Fibroblast of skin of left quadriceps (primary cell): ENCODE data around the gene VMP1.

Experiments used
- DNase-seq, 2 experiments: peaks; one replicate each; pipeline ENCODE4 v3.0.0-alpha.2; 2013; ENCODE audit warnings: low read depth in 2 of 2

The VMP1 gene

GRCh38 chr17:59707149-59707970 is at the start of gene VMP1, which contains the start of gene PTRH2:
TSS of gene VMP1 (plus strand) at chr17:59707654. CDS start at chr17:59731447, 23,793 bp downstream.
TSS of gene PTRH2 (minus strand) at chr17:59707430. CDS start at chr17:59697978, 9,452 bp downstream.
- DNase-seq, result peak; percentile 99

DNA sequence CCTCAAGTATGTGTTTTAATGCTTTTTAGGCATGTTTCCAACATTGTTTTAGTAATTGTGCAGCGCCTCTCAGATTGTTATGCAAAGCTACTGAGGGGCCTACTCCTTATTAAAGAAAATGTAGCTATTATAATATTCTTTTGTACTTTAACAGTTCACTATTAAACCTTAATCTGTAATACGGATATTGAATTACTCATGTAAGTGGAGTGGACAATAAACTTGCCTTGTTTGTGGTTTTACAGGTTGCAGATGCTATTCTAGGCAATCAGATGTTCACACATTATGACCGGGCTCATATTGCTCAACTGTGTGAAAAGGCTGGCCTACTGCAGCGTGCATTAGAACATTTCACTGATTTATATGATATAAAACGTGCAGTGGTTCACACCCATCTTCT is 41.2 kb upstream of the VMP1 start:
- no peak for DNase-seq

DNA sequence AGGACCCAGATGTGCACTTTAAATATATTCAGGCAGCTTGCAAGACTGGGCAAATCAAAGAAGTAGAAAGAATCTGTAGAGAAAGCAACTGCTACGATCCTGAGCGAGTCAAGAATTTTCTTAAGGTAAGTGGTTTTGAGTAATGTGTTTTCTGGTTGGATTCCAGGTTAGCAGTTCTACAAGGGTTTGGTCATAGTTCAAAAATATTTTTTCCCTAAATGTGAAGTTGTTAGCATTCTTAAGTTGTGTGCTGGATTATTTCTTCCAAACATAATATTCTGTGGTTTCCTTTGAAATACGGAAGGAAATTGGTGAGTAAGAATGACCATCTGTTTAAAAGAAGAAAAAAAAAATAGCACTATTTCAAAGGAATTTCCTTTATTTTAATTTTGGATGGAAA is 38.6 kb upstream of the VMP1 start:
- peak; percentile 88 to 91 for DNase-seq

DNA sequence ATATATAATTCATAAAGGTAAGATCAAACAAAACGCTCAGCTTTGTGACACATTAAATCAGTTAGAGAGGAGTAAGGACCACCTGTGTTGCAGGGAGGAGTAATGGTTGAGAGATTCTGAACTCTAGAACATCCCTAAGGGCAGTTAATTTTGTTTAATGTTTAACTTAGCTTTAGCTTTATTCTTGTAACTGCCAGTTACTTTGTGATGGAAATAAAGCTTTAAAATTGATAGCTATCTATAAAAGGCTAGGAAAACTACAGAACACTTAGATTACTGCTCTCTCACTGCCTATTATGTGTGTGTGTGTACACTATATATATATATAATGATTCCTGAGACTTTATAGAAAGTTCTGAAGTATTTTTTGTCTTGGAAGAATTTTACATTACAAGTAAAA is 38.0 kb upstream of the VMP1 start:
- no peak for DNase-seq

- no peak for DNase-seq
Measured at GRCh38 chr17:59669944-59670343, 37.5 kb upstream of the VMP1 start.

DNA sequence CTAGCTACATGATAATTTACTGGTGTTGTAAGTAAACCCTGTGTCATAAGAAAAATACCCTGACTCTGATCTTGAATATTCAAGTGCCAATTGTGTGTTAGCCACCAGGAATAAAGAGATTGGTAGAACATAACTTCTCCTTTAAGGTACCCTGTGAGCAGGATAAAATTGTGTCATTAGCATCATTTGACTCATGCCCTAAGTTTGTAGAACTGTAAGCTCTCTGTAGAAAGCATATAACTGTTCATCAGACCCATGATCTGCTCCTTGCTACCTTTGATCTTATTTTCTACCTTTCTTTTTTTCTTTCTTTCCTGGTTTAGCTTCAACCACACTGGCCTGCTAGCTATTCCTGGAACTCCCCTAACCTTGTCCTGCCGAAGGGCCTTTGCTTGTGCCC is 36.1 kb upstream of the VMP1 start:
- DNase-seq, result no peak

- no peak for DNase-seq
Measured at GRCh38 chr17:59675231-59675630, 32.2 kb upstream of the VMP1 start.

DNA sequence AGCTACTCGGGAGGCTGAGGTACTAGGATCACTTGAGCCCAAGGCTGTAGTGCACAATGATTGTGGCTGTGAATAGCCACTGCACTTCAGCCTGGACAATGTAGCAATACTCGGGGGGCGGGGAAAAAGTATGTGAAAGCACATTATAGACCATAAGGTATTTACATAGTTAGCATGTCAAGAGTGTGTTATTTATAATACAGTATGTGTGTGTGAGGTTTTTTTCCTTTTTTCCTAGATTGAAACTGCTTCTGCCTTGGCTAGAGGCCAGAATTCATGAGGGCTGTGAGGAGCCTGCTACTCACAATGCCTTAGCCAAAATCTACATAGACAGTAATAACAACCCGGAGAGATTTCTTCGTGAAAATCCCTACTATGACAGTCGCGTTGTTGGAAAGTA is 30.7 kb upstream of the VMP1 start:
- peak; percentile 42 to 46 for DNase-seq

GRCh38 chr17:59678918-59679317 is 28.5 kb upstream of the VMP1 start:
- DNase-seq, result no peak

GRCh38 chr17:59680314-59680713 is 27.1 kb upstream of the VMP1 start:
- peak; percentile 25 for DNase-seq

DNA sequence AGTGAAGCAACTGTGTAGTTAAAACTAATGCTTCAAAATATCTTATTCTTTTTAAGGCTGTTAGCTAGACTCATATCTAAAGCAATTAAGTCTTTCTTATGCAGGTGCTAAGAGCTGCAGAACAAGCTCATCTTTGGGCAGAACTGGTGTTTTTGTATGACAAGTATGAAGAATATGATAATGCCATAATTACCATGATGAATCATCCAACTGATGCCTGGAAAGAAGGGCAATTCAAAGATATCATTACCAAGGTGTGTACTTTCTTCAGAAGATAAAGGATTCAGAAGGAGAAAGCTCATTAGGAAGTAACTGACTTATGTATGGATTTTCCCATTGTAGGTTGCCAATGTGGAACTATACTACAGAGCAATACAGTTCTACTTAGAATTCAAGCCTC is 24.2 kb upstream of the VMP1 start:
- DNase-seq, result no peak

GRCh38 chr17:59684967-59685366 is 22.5 kb upstream of the VMP1 start:
- no peak for DNase-seq

DNA sequence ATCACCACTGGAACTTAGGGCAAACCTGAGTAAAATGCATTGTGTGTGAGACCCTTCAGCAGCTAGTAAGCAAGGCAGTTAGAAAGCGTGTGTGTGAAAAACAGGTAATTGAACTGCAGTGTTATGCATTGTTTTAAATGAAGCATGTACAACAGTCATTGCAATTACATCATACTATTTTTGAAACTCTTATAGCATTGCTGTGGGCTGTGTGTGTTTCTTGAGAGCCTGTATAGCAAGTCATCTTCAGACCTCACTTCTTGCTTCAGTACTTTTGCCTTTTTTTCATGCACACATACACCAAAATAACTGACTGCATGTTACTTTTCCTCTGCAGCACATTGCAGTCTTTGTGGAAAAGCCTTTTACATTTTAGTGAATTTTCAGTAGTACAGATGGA is 19.4 kb upstream of the VMP1 start:
- DNase-seq, result no peak

GRCh38 chr17:59688496-59688895 is 19.0 kb upstream of the VMP1 start:
- DNase-seq, result no peak

DNA sequence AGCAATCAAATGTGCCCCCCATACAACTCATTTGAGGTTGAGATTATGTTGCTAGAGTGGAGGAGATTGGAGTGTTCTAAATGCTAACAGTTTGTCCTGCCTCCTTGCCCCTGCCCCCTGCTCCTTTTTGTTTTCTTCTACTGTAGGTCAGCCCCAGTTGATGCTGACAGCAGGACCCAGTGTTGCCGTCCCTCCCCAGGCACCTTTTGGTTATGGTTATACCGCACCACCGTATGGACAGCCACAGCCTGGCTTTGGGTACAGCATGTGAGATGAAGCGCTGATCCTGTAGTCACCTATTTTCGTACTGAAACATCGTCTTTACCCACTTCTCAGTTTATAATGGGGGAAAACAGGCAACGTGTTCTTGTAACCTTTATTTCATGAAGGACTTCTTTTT is 13.9 kb upstream of the VMP1 start:
- DNase-seq, result no peak

DNA sequence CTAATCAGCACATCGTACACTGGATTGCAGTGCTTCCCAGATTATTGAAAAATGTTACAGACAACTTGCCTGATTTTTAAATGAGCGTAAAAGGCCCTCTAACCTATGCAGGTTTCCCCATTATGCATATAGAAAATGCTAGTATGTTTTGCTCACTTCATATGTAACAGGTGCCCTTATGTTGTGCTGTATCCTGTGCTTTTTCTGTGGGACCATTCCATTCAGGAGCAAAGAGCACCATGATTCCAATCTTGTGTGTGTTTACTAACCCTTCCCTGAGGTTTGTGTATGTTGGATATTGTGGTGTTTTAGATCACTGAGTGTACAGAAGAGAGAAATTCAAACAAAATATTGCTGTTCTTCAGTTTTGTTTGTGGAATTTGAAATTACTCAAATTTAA is 13.1 kb upstream of the VMP1 start:
- no peak for DNase-seq

GRCh38 chr17:59695945-59696681 is 11.3 kb upstream of the VMP1 start:
- no peak for DNase-seq

DNA sequence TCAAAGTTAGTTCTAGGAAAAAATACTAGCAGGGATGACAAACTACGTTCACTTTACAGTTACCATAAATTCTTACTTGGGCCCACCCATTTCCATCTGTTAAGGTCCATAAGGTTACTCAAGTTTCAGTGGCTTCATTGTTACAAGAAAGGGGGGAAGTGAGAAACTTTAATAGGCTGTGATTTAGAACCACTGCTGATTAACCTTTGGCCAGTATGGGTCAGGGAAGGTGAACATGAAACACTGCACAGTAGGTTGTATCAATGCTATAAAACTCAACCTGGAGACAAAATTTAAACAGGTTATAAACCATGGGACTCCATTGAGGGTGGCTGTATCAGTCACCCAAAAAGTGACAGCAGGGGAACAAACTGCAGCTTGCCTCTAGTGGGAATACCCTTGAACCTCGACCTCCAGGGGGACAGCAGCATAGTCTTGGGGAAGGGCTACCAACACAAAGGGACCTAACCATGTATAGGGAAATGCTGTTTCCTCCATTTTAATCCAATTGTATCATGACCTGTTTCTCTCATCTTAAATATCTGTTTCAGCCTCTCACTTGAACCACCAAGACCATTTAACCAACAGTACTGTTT is 10.7 kb upstream of the VMP1 start:
- DNase-seq, result no peak

DNA sequence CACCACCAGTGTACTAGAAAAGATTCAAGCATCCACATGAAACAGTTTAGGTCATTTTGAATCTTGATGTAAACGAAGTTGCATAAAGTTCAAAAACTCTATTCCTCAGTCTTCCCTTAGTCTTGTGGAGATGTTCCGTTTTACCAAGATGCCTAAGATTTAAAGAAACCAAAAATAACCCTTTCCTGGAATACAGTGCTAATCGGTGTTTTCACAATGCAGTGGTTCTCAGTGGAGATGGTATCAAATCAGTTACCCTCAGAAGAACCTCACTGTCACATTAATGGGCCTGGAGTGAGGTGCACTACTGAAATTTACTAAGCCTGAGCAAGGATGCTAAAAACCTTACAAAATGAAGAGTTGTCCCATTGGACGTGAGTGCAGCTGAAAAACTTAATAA is 9.3 kb upstream of the VMP1 start:
- no peak for DNase-seq

- DNase-seq, result no peak
Measured at GRCh38 chr17:59699218-59699617, 8.2 kb upstream of the VMP1 start.

GRCh38 chr17:59699786-59700185 is 7.7 kb upstream of the VMP1 start:
- no peak for DNase-seq

DNA sequence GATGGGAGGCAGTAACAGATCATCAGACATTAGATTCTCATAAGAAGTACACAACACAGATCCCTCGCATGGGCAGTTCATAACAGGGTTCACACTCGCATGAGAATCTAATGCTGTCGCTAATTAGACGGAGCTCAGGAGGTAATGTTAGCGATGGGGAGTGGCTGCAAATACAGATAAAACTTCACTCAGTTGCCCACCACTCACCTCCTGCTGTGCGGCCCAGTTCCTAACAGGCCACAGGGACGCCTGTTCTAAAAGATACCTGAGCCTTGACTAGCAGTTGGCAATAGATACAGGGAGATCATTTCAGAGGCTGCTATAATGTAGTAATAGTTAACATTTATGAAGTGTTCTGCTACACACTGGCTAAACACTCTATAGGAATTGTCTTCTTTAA is 5.2 kb upstream of the VMP1 start:
- no peak for DNase-seq

- no peak for DNase-seq
Measured at GRCh38 chr17:59707971-59708430, 547 bp downstream of the VMP1 start.
